SK-N-SH (cell line): ENCODE measurements around the gene RCOR2. TPM values are rescaled to one million over a fixed set of nuclear protein-coding genes. Genes with fewer than 3 reads are reported as not detected.

ENCODE experiments used
- CTCF ChIA-PET: fragments of 300-600, 350-600 bp; formaldehyde crosslinking; extraction: SDS; loops from one replicate; lab custom pipeline; 2021; lab: Yijun Ruan, JAX
- POLR2A ChIA-PET: fragments of 350-600 bp; sonication (Branson Sonifier 250); formaldehyde crosslinking; extraction: SDS; loops from one replicate; lab custom pipeline; 2020; ENCODE audit warnings: antibody characterized with exemption, inconsistent platforms; lab: Yijun Ruan, JAX
- DNase-seq: peaks from one replicate; pipeline ENCODE4 v3.0.0; 2012
- H2AFZ ChIP-seq: fragments of 200-600 bp; sonication (generic); 2 replicates; pipeline ENCODE4 v1.8.1; 2016; ENCODE audit warnings: antibody characterized with exemption, mild to moderate bottlenecking, low read depth
- H3F3A ChIP-seq: fragments of 200-600 bp; sonication (generic); replicated peaks from 2 replicates; pipeline ENCODE3; 2016; ENCODE audit warnings: antibody characterized with exemption, mild to moderate bottlenecking; ENCODE audit not compliant: insufficient read depth
- H3K27ac ChIP-seq, 2 experiments: fragments of 200-500 bp in 1 of 2; fragments of 200-600 bp in 1 of 2; sonication (Bioruptor generic) in 1 of 2; sonication (generic), shearing (Covaris generic) in 1 of 2; 2 replicates each; pipeline versions ENCODE4 v1.5.1 to v1.6.1; 2014 to 2016; ENCODE audit warnings: low read depth in 2 of 2, inconsistent platforms in 1 of 2, low read length in 1 of 2, mild to moderate bottlenecking in 1 of 2, mixed read lengths in 1 of 2
- H3K27me3 ChIP-seq: fragments of 200-600 bp; sonication (generic), shearing (Covaris generic); 2 replicates; pipeline ENCODE4 v1.6.1; 2016; ENCODE audit warnings: mixed run types; ENCODE audit not compliant: insufficient read depth
- H3K36me3 ChIP-seq, 2 experiments: fragments of 200-500 bp in 1 of 2; fragments of 200-600 bp in 1 of 2; sonication (Bioruptor generic) in 1 of 2; sonication (generic) in 1 of 2; replicated peaks in 1 of 2; 2 replicates each; pipeline versions ENCODE3 to v1.5.1; 2014 to 2016; ENCODE audit warnings: low read length in 1 of 2, mild to moderate bottlenecking in 1 of 2; ENCODE audit not compliant: insufficient read depth in 2 of 2, control insufficient read depth in 1 of 2
- H3K4me1 ChIP-seq, 2 experiments: fragments of 200-500 bp in 1 of 2; fragments of 200-600 bp in 1 of 2; sonication (Bioruptor generic) in 1 of 2; sonication (generic), shearing (Covaris generic) in 1 of 2; 2 replicates each; pipeline versions ENCODE4 v1.5.1 to v1.6.1; 2014 to 2016; ENCODE audit warnings: low read depth in 1 of 2, low read length in 1 of 2, mixed run types in 1 of 2; ENCODE audit not compliant: insufficient read depth in 2 of 2, control insufficient read depth in 1 of 2
- H3K4me2 ChIP-seq: fragments of 200-600 bp; sonication (generic), shearing (Covaris generic); 2 replicates; pipeline ENCODE4 v1.6.1; 2017; ENCODE audit warnings: mixed run types
- H3K4me3 ChIP-seq, 2 experiments: fragments of 200-500 bp in 1 of 2; fragments of 200-600 bp in 1 of 2; sonication (Bioruptor generic) in 1 of 2; sonication (generic), shearing (Covaris generic) in 1 of 2; 2 replicates each; pipeline versions ENCODE4 v1.5.1 to v1.8.1; 2014 to 2016; ENCODE audit warnings: low read depth in 2 of 2, inconsistent platforms in 1 of 2, low read length in 1 of 2, mild to moderate bottlenecking in 1 of 2, mixed read lengths in 1 of 2, moderate library complexity in 1 of 2
- H3K79me2 ChIP-seq: fragments of 200-600 bp; sonication (generic); 2 replicates; pipeline ENCODE4 v1.8.1; 2017; ENCODE audit warnings: mild to moderate bottlenecking; ENCODE audit not compliant: insufficient read depth
- H3K9ac ChIP-seq: fragments of 200-600 bp; sonication (generic); 2 replicates; pipeline ENCODE4 v1.6.1; 2017; ENCODE audit warnings: mixed run types
- H3K9me2 ChIP-seq: fragments of 200-600 bp; sonication (generic); 2 replicates; pipeline ENCODE4 v1.6.1; 2017; ENCODE audit warnings: mixed run types
- H3K9me3 ChIP-seq: fragments of 200-600 bp; sonication (generic); 2 replicates; pipeline ENCODE4 v1.6.1; 2017; ENCODE audit warnings: mixed run types, mild to moderate bottlenecking, moderate library complexity
- H4K20me1 ChIP-seq: fragments of 200-600 bp; sonication (generic); 2 replicates; pipeline ENCODE4 v1.6.1; 2017; ENCODE audit warnings: mild to moderate bottlenecking, mixed run types; ENCODE audit not compliant: insufficient read depth
- CTCF ChIP-seq: fragments of 200-600 bp; sonication (generic); IDR thresholded peaks from 2 replicates; pipeline ENCODE4 v1.6.1; 2017; ENCODE audit warnings: antibody characterized with exemption, mild to moderate bottlenecking, moderate library complexity
- EZH2phosphoT487 ChIP-seq: fragments of 200-600 bp; sonication (generic); IDR thresholded peaks from 2 replicates; pipeline ENCODE4 v1.6.1; 2017; ENCODE audit warnings: low read depth, mixed run types, mild to moderate bottlenecking, antibody characterized with exemption, moderate library complexity, borderline replicate concordance
- FOXM1 ChIP-seq: IDR thresholded peaks from 2 replicates; pipeline ENCODE4 v1.4.0; 2012; ENCODE audit warnings: low read depth, mild to moderate bottlenecking
- GABPA ChIP-seq: IDR thresholded peaks from 2 replicates; pipeline ENCODE4 v1.4.0; 2012; ENCODE audit warnings: low read depth, mild to moderate bottlenecking
- GATA2 ChIP-seq: sonication (generic); formaldehyde crosslinking; IDR thresholded peaks from 2 replicates; pipeline ENCODE4 v1.5.0; 2020; ENCODE audit warnings: mild to moderate bottlenecking, missing genetic modification reagents
- JUND ChIP-seq: IDR thresholded peaks from 2 replicates; pipeline ENCODE4 v1.4.0; 2012
- MAX ChIP-seq: IDR thresholded peaks from 2 replicates; pipeline ENCODE4 v1.4.0; 2012; ENCODE audit warnings: low read depth
- MEF2A ChIP-seq: IDR thresholded peaks from 2 replicates; pipeline ENCODE4 v1.4.0; 2012; ENCODE audit warnings: low read depth, borderline replicate concordance
- POLR2AphosphoS5 ChIP-seq: IDR thresholded peaks from 2 replicates; pipeline ENCODE4 v1.6.1; 2012; ENCODE audit warnings: low read depth, low read length
- RAD21 ChIP-seq: IDR thresholded peaks from 2 replicates; pipeline ENCODE4 v1.6.1; 2012; ENCODE audit warnings: mild to moderate bottlenecking, low read length
- SMC3 ChIP-seq: IDR thresholded peaks from 2 replicates; pipeline ENCODE4 v1.6.1; 2012; ENCODE audit warnings: low read depth, low read length, improper control_type of control experiment
- TAF1 ChIP-seq: IDR thresholded peaks from 2 replicates; pipeline ENCODE4 v1.6.1; 2012; ENCODE audit warnings: low read depth, mild to moderate bottlenecking, low read length, moderate library complexity, borderline replicate concordance
- TCF12 ChIP-seq: IDR thresholded peaks from 2 replicates; pipeline ENCODE4 v1.4.0; 2012
- TEAD4 ChIP-seq: IDR thresholded peaks from 2 replicates; pipeline ENCODE4 v1.4.0; 2012; ENCODE audit warnings: mild to moderate bottlenecking, borderline replicate concordance; ENCODE audit not compliant: insufficient read depth
- YY1 ChIP-seq: IDR thresholded peaks from 2 replicates; pipeline ENCODE4 v1.4.0; 2012; ENCODE audit warnings: low read depth, mild to moderate bottlenecking
- whole genome bisulfite sequencing: methylation state at CpG from one replicate; pipeline ENCODE4 v1.1.6; 2017; ENCODE audit warnings: low lambda C conversion rate; 5-methylcytosine and 5-hydroxymethylcytosine counted together
- polyA plus RNA-seq, 3 experiments: library from polyadenylated mRNA; depleted of rRNA; stranded (reverse); fragments of >200 nt; gene quantifications; 2 replicates each; pipeline ENCODE4 v1.2.3, GENCODE V29; 2012
- TF ChIP-seq, protein P1 (sequence below): IDR thresholded peaks from 2 replicates; pipeline ENCODE4 v1.4.0; 2012; ENCODE audit warnings: low read depth, borderline replicate concordance
- TF ChIP-seq, protein P2 (sequence below): fragments of 150-350 bp; IDR thresholded peaks from 2 replicates; pipeline ENCODE4 v1.6.1; 2016; ENCODE audit warnings: mild to moderate bottlenecking, low read depth, low read length

Gene RCOR2
- polyA plus RNA-seq, 1 of the 3 experiments (the other 2 are of a cell fraction) = 1.1 TPM

- Histone ChIP-seq H3K36me3 (peaks cover 14 to 58% of the 10 kb centered on the region in 2 experiments), H3K79me2 (peaks cover 35% of the 10 kb centered on the region), H3K4me3 (no peak overlapping the region), H2AFZ (no peak overlapping the region), H3K9me2 (no peaks in the 10 kb centered on the region), H3F3A (no peaks in the 10 kb centered on the region), H3K4me1 (peaks cover 0 to 9% of the 10 kb centered on the region in 2 experiments; a peak in 1 of 4 replicates), H3K27me3 (no peaks in the 10 kb centered on the region), H3K27ac (no peak overlapping the region), H3K9ac (no peak overlapping the region), H3K9me3 (no peaks in the 10 kb centered on the region), H3K4me2 (no peak overlapping the region), H4K20me1 (peaks cover 30% of the 10 kb centered on the region)
- DNase-seq = no peak
- no peak for TF ChIP-seq TCF12
- TF ChIP-seq POLR2AphosphoS5 = no peak
- no peak for TF ChIP-seq MEF2A
- TF ChIP-seq, protein P1, sequence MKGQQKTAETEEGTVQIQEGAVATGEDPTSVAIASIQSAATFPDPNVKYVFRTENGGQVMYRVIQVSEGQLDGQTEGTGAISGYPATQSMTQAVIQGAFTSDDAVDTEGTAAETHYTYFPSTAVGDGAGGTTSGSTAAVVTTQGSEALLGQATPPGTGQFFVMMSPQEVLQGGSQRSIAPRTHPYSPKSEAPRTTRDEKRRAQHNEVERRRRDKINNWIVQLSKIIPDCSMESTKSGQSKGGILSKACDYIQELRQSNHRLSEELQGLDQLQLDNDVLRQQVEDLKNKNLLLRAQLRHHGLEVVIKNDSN = no peak
- no peak for TF ChIP-seq FOXM1
- TF ChIP-seq, protein P2, sequence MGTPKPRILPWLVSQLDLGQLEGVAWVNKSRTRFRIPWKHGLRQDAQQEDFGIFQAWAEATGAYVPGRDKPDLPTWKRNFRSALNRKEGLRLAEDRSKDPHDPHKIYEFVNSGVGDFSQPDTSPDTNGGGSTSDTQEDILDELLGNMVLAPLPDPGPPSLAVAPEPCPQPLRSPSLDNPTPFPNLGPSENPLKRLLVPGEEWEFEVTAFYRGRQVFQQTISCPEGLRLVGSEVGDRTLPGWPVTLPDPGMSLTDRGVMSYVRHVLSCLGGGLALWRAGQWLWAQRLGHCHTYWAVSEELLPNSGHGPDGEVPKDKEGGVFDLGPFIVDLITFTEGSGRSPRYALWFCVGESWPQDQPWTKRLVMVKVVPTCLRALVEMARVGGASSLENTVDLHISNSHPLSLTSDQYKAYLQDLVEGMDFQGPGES = no peak
- no peak for TF ChIP-seq TAF1
- TF ChIP-seq GATA2 (CRISPR knock-in tag) = no peak
- no peak for TF ChIP-seq SMC3
- no peak for TF ChIP-seq TEAD4
- TF ChIP-seq CTCF = no peak
- CTCF ChIA-PET = interaction anchor here (3.8 kb wide), 1 partner anchor 10 kb away, joined by 20 read pairs; no protein-coding TSS in a partner anchor
- POLR2A ChIA-PET = no interaction called here
- WGBS = 77% methylated on average over 4 of the region's 4 CpGs
Observed at GRCh38 chr11:63896071-63896470, 20.9 kb downstream of the RCOR2 start.

DNA sequence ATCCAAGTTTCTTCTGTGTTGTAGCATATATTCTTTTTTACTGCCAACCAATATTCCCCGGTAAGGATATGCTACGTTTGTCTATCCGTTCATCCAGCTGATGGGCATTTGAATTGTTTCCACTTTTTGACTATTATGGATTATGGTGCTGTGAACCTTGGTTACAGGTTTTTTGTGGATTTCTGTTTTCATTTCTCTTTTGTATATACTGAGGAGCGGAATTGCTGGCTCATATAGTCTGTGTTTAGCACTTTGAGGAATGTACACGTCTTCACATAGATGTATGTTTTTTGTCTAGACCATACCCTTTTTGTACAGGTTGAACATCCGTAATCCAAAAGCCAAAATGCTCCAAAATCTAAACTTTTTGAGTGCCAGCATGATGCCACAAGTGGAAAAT is 23.6 kb downstream of the RCOR2 start:
- Histone ChIP-seq H3K27ac (no peak overlapping the region), H3K9ac (no peak overlapping the region), H3K79me2 (peaks cover 61% of the 10 kb centered on the region), H3K4me3 (no peak overlapping the region), H3K9me2 (no peaks in the 10 kb centered on the region), H3K9me3 (no peaks in the 10 kb centered on the region), H3K36me3 (peaks cover 11 to 31% of the 10 kb centered on the region in 2 experiments)
- WGBS = 96% methylated on average over 6 of the region's 6 CpGs
- ChIA-PET CTCF (no interaction called here), POLR2A (interaction anchor here (0.7 kb wide), 1 partner anchor 1292 kb away, joined by 6 read pairs; no protein-coding TSS in a partner anchor)
- TF ChIP-seq JUND = no peak
- TF ChIP-seq YY1 = no peak
- no peak for TF ChIP-seq EZH2phosphoT487
- TF ChIP-seq GABPA = no peak
- no peak for TF ChIP-seq RAD21
- TF ChIP-seq MAX = no peak
- no peak for TF ChIP-seq MEF2A
- TF ChIP-seq, all 33 proteins: peak for 0
- H3F3A ChIP-seq = no peaks in the 10 kb centered on the region
- H3K4me1 ChIP-seq = peaks cover 0 to 11% of the 10 kb centered on the region in 2 experiments; a peak in 1 of 4 replicates
- no peak overlapping the region for H3K4me2 ChIP-seq
- no peak for DNase-seq
- H4K20me1 ChIP-seq = peaks cover 58% of the 10 kb centered on the region
- H3K27me3 ChIP-seq = no peaks in the 10 kb centered on the region
- no peak overlapping the region for H2AFZ ChIP-seq
